Smooth muscle cell of the brain vasculature (primary cell): Measurements from ENCODE around the gene ARL4C.
"Not testable (repeated sequence)": the region's sequence is repeated elsewhere in the genome, so short reads cannot be mapped to it uniquely, and the experiment has no call there.

Experiments
- DNase-seq: peaks from one replicate; pipeline ENCODE4 v3.0.0-alpha.2; 2012; ENCODE audit warnings: low read depth, low spot score

Gene ARL4C

DNA sequence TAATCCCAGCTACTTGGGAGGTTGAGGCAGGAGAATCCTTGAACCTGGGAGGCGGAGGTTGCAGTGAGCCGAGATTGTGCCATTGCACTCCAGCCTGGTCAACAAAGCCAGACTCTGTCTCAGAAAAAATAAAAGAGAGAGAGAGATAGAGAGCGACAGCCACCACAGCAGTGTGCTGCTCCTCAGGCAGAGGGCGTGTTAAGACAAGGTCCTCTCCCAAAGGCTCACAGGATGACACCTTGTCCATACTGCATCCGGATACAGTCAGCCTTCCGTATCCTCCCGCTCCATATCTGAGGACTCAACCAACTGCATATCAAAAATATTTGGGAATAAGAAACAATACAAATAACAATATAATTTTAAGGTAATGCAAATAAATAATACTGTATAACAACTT is 20.1 kb downstream of the ARL4C start:
- no peak for DNase-seq

GRCh38 chr2:234474654-234475053 is 22.2 kb downstream of the ARL4C start:
- no peak for DNase-seq

DNA sequence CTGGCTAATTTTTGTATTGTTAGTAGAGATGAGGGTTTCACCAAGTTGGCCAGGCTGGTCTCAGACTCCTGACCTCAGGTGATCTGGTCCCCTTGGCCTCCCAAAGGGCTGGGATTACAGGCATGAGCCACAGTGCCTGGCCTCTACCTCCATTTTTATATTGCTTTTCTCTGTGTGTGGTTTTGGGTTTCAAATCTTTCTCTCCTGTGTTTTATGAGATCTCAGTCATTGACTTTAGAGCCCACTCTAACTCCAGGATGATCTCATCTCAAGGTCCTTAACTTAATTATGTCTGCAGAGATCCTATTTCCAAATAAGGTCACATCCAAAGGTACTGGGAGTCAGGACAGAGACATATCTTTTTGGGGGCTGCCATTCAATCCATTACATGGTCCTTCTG is 24.7 kb downstream of the ARL4C start:
- no peak for DNase-seq

DNA sequence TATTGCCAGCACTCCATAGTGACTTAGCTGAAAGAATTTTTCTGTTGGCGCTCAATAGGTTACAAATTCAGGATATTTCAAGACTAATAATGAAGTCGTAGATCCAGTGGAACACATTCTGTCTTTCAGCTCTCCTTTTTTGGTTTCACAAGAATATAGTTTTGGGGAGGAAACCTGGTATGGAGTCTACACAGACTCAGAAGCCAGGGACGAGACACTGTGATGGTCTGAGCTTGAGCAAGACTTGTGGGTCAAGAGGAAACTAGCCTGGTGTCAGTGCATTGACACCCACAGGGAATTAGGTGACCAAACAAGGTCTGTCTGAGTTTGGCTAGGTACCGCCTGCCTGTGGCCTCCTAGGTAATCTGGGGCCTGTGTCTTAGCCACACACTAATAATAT is 26.9 kb downstream of the ARL4C start:
- DNase-seq: no peak

DNA sequence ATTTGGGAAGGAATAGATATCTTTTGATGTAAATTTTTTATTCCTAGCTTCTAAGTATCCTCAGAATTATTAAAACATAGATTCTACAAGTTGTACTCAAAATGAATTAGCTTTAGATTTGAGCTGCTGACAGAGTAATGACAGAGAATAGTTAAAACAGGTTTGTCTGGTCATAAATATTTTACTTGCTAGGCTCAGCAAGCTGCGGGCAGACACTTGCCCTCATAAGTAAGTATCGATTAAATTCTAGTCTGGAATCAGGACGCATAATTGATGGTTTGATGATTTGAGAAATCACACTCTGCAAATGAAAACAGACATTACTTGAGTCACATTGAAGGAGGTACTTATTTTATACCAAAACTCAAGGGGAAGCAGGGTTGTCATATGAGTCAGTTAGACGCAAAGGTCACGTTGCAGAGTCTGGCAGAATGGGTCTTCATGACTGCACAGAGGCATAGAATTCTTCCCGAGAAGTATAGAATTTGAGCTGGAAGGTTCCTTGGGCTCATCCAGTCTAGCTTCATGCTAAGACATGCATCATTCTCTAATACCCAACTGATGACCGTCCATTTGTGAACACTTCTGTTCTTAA is 27.5 kb downstream of the ARL4C start:
- DNase-seq: no peak

DNA sequence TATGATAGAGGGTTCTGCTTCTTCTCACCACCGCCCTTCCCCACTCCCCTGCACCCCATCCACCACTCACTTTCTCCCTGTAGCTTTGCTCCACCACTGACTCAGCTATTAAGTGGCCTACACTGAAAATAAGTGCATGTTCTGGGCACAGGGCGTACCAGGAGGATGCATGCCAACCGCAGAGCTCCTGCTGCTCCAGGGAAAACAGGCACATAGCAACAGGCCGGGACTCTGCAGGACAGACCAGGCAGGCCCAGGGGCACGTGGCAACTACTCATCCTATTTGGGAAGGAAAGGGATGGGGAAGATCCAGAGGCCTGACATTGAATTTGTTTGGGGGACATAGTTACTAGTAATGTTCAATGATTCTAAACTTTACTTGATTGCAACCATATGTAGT is 28.4 kb downstream of the ARL4C start:
- no peak for DNase-seq

- DNase-seq: no peak
Measured at GRCh38 chr2:234467289-234467688, 29.6 kb downstream of the ARL4C start.

- no peak for DNase-seq
Measured at GRCh38 chr2:234464291-234464645, 32.6 kb downstream of the ARL4C start.

GRCh38 chr2:234463626-234464290 is 33.1 kb downstream of the ARL4C start:
- DNase-seq: no peak

GRCh38 chr2:234462218-234462992 is 34.5 kb downstream of the ARL4C start:
- DNase-seq: no peak

DNA sequence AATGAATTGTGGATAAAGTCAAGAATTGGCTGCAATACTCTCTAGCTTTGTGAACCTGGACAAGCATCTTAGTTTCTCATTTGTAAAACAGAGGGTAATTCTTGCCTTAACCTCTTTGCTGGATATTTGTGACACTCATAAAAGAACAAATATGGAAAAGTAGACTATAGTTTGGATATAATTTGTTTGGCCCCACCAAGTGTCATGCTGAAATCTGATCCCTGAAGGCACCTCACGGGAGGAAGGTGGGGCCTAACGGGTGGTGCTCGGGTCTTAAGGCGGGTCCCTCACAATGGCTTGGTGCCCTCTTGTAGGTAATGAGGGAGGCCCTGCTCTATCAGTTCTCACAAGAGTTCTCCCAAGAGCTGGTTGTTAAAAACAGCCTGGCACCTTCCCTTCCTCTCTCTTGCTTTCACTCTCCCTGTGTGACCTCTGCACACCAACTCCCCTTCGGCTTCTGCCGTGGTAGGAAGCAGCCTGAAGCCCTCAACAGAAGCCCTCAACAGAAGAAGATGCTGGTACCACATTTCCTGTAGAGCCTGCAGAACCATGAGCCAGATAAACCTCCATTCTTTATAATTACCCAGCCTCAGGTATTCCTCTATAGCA is 37.4 kb downstream of the ARL4C start:
- no peak for DNase-seq

DNA sequence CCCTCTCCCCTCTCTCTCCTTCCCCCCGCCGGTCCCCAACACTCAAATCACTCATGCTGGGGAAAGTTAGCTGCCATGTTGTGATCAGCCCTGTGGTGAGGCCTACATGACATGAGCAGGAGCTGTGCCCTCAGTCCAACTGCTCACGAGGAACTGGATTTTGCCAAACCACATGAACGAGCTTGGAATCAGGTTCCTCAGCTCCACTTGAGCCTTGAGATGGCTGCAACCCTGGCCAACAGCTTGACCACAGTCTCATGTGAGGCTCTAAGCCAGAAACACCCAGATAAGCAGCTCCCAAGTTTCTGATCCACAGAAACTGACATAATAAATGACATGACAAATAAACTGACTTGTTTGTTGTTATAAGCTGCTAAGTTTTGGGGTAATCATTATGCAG is 38.4 kb downstream of the ARL4C start:
- no peak for DNase-seq

- no peak for DNase-seq
Measured at GRCh38 chr2:234457421-234457820, 39.5 kb downstream of the ARL4C start.

- DNase-seq: not testable (repeated sequence)
Measured at GRCh38 chr2:234455246-234455645, 41.6 kb downstream of the ARL4C start.

DNA sequence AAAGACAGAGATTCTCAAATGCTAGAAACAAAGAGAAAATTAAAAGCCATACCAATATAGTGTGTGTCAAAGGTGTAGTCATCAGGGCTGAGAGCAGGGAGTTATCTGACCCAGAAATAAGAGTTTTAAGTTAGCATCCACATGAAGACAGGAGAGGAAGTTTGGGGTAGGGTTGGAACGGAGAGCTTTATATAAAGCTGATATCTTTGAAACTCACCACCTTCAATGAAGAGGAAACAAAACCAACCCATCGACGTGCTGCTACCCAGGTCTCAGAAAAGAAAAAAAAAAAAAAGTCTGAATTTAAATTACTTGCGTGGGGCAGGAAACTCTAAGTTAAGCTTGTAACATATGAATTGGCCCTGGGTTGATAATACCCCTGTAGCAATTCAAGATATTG is 42.4 kb downstream of the ARL4C start:
- no peak for DNase-seq

DNA sequence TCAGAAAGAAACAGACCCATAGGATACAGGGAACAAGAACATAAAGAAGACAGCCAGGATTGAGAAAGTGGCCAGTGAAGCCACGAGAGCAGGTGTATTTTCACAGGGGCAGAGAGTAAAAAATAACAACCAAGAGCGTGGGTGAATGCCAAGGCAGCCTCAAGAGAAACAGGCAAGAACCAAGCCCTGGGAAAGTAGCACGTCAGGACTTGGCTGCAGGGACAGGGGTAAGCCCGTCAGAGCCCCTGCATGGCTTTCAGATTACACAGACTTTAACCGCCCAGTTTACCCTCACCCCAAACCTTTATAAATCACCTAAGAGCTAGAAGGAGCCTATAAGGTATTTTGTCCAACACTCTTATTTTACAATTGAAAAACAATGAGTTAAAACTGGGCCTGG is 43.7 kb downstream of the ARL4C start:
- DNase-seq: no peak

DNA sequence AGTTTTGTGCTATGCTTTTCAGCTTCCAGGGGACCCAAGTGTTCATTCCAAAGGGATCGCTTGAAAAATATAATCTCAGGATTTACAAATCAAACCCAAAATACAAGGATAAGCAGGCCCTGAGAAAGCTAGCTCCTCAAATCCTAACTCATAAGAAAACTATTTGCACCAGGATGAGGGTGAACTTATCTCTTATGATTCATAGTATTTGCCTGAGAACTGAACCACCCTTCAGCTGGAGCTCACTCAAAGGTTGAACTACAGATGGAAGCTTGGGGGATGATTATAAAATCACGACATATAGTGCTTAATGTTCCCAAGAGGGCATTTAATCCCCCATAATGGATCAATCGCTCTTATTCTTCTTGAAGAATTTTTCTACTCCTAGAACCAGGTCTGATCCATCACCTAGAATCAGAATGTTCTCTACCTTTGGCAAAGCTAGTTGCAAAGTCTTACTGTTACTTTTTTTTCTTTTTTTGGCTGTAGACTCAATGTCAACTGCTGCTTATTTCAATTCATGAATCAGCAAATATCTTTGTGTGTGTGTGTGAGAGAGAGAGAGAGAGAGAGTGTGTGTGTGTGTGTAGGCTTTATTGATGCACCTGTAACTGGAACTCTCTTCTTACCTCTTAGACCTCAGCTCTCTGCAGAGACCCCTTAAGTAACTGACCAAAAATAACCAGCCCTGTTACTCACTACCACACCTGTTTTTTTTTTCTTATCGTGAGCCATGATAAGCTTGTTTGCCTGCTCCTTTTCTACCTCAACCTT is 44.8 kb downstream of the ARL4C start:
- no peak for DNase-seq

GRCh38 chr2:234451242-234451641 is 45.6 kb downstream of the ARL4C start:
- DNase-seq: no peak

GRCh38 chr2:234450431-234451124 is 46.3 kb downstream of the ARL4C start:
- DNase-seq: no peak

- DNase-seq: no peak
Measured at GRCh38 chr2:234448506-234449184, 48.2 kb downstream of the ARL4C start.

- no peak for DNase-seq
Measured at GRCh38 chr2:234447963-234448362, 48.9 kb downstream of the ARL4C start.
